KMS-11 (cell line): ENCODE results near the gene ZFHX2.

Experiments
- H2AFZ ChIP-seq: fragments of 200-600 bp; sonication (generic); 2 replicates; pipeline ENCODE4 v1.6.1; 2016; ENCODE audit warnings: antibody characterized with exemption, mixed run types, low read depth
- H3K27ac ChIP-seq: fragments of 200-600 bp; sonication (generic); 2 replicates; pipeline ENCODE4 v1.6.1; 2016; ENCODE audit warnings: mild to moderate bottlenecking, mixed run types
- H3K27me3 ChIP-seq: fragments of 200-600 bp; sonication (generic); 2 replicates; pipeline ENCODE4 v1.6.1; 2017; ENCODE audit warnings: mild to moderate bottlenecking, low read depth, mixed run types, moderate library complexity; ENCODE audit not compliant: insufficient read depth
- H3K36me3 ChIP-seq: fragments of 200-600 bp; sonication (generic); 2 replicates; pipeline ENCODE4 v1.6.1; 2017; ENCODE audit warnings: mild to moderate bottlenecking, mixed run types; ENCODE audit not compliant: insufficient read depth
- H3K4me1 ChIP-seq: fragments of 200-600 bp; sonication (generic); 2 replicates; pipeline ENCODE4 v1.6.1; 2016; ENCODE audit warnings: mild to moderate bottlenecking, low read depth, mixed run types; ENCODE audit not compliant: poor library complexity, severe bottlenecking
- H3K4me2 ChIP-seq: fragments of 200-600 bp; sonication (generic); 2 replicates; pipeline ENCODE4 v1.7.0; 2016; ENCODE audit warnings: mild to moderate bottlenecking, mixed run types
- H3K4me3 ChIP-seq: fragments of 200-600 bp; sonication (generic); IDR thresholded peaks from 2 replicates; pipeline ENCODE4 v1.6.1; 2017; ENCODE audit warnings: low read depth, low read length, mixed read lengths; ENCODE audit not compliant: insufficient read depth
- H3K79me2 ChIP-seq: fragments of 200-600 bp; sonication (generic); 2 replicates; pipeline ENCODE4 v1.6.1; 2016; ENCODE audit warnings: low read depth, mixed run types; ENCODE audit not compliant: insufficient read depth
- H3K9ac ChIP-seq: fragments of 200-600 bp; sonication (generic); 2 replicates; pipeline ENCODE4 v1.6.1; 2016; ENCODE audit warnings: mild to moderate bottlenecking, mixed run types
- H4K20me1 ChIP-seq: fragments of 200-600 bp; sonication (generic); 2 replicates; pipeline ENCODE4 v1.6.1; 2016; ENCODE audit warnings: mild to moderate bottlenecking, mixed run types; ENCODE audit not compliant: insufficient read depth
- TF ChIP-seq, protein P1 (sequence below): fragments of 200-600 bp; sonication (generic); conservative IDR thresholded peaks from 2 replicates; pipeline ENCODE4 v1.6.1; 2017; ENCODE audit warnings: low read depth, mild to moderate bottlenecking, antibody characterized with exemption, low read length, moderate library complexity, mixed read lengths

ZFHX2 gene

GRCh38 chr14:23569443-23570151 is 18.0 kb upstream of the ZFHX2 start:
- no peak overlapping the region for H3K4me3 ChIP-seq
- H2AFZ ChIP-seq, result no peak overlapping the region
- peaks cover 8% of the 10 kb centered on the region for H3K4me1 ChIP-seq
- H3K27ac ChIP-seq, result no peak overlapping the region
- no peaks in the 10 kb centered on the region for H3K36me3 ChIP-seq
- no peak overlapping the region for H3K9ac ChIP-seq
- TF ChIP-seq, protein P1, sequence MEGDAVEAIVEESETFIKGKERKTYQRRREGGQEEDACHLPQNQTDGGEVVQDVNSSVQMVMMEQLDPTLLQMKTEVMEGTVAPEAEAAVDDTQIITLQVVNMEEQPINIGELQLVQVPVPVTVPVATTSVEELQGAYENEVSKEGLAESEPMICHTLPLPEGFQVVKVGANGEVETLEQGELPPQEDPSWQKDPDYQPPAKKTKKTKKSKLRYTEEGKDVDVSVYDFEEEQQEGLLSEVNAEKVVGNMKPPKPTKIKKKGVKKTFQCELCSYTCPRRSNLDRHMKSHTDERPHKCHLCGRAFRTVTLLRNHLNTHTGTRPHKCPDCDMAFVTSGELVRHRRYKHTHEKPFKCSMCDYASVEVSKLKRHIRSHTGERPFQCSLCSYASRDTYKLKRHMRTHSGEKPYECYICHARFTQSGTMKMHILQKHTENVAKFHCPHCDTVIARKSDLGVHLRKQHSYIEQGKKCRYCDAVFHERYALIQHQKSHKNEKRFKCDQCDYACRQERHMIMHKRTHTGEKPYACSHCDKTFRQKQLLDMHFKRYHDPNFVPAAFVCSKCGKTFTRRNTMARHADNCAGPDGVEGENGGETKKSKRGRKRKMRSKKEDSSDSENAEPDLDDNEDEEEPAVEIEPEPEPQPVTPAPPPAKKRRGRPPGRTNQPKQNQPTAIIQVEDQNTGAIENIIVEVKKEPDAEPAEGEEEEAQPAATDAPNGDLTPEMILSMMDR, result no peak
- H4K20me1 ChIP-seq, result no peaks in the 10 kb centered on the region
- no peak overlapping the region for H3K4me2 ChIP-seq
- no peaks in the 10 kb centered on the region for H3K79me2 ChIP-seq
- no peaks in the 10 kb centered on the region for H3K27me3 ChIP-seq

GRCh38 chr14:23568600-23569331 is 17.2 kb upstream of the ZFHX2 start:
- H3K27ac ChIP-seq, result no peak overlapping the region
- H4K20me1 ChIP-seq, result no peaks in the 10 kb centered on the region
- H3K4me3 ChIP-seq, result no peak overlapping the region
- H3K79me2 ChIP-seq, result no peaks in the 10 kb centered on the region
- H3K27me3 ChIP-seq, result no peaks in the 10 kb centered on the region
- H3K4me1 ChIP-seq, result peaks cover 8% of the 10 kb centered on the region
- no peak overlapping the region; the same call in 1 of the 2 replicates for H3K4me2 ChIP-seq
- no peak overlapping the region for H2AFZ ChIP-seq
- TF ChIP-seq, protein P1, result no peak
- H3K36me3 ChIP-seq, result no peaks in the 10 kb centered on the region
- H3K9ac ChIP-seq, result no peak overlapping the region

DNA sequence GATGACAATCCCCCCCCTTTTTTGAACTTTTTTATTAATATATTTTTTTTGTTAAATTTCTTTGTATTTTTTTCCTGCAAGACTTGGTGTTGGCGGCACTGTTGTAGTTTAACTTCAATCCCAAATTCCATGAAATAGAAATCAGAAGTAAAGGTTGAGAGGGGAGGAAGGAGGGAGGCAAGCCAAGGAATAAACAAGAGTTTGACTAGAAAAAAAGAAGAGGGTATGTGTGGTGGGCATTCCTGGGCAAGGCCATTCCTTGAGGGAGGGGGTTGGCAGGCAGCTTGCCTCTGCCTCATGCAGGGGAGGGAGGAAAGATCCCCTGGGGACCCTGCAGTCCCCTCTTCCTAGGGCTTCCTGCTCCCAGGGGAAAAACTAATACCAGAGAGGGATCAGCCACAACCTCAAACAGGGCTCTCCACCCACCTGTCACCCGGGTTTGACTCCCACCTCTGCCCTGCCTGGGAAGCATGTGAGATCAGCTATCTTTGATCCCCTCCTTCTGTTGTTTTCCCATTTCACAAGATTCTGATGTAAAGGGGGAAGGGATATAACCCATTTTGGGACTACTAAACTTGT is 16.5 kb upstream of the ZFHX2 start:
- Histone ChIP-seq H3K27ac (no peak overlapping the region), H3K4me1 (peaks cover 8% of the 10 kb centered on the region), H3K79me2 (no peaks in the 10 kb centered on the region), H3K9ac (peak overlapping the region; percentile 49; the same call in 1 of the 2 replicates), H3K4me2 (peak overlapping the region; percentile 45; the same call in 1 of the 2 replicates), H4K20me1 (no peaks in the 10 kb centered on the region), H2AFZ (peak overlapping the region; percentile 64; the same call in 1 of the 2 replicates), H3K4me3 (no peak overlapping the region), H3K27me3 (no peaks in the 10 kb centered on the region), H3K36me3 (no peaks in the 10 kb centered on the region)
- TF ChIP-seq, protein P1, result no peak

- TF ChIP-seq, protein P1, result no peak
- peak within 1 kb of the TSS; percentile 49; the same call in 1 of the 2 replicates for H3K9ac ChIP-seq
- H3K36me3 ChIP-seq, result no peaks in the 10 kb centered on the region
- H3K79me2 ChIP-seq, result no peaks in the 10 kb centered on the region
- H3K4me1 ChIP-seq, result peaks cover 8% of the 10 kb centered on the region
- H3K4me2 ChIP-seq, result peak within 1 kb of the TSS; percentile 45
- H2AFZ ChIP-seq, result peak within 1 kb of the TSS; percentile 64
- no peaks in the 10 kb centered on the region for H3K27me3 ChIP-seq
- H3K27ac ChIP-seq, result no peak within 1 kb of the TSS
- H3K4me3 ChIP-seq, result no peak within 1 kb of the TSS
- no peaks in the 10 kb centered on the region for H4K20me1 ChIP-seq
Measured at GRCh38 chr14:23567186-23568020, 15.8 kb upstream of the ZFHX2 start, which contains the start of gene AP1G2. Gene AP1G2, minus strand, starts transcription at chr14:23567791. Its CDS starts 477 bp downstream, at chr14:23567314.
